Measurements from ENCODE around the gene TMEFF2. TPM values are rescaled to one million over a fixed set of nuclear protein-coding genes. Genes with fewer than 3 reads are reported as not detected.

Gene TMEFF2
- total RNA-seq, 1 donor from 2014 or later, result 0.41 TPM

GRCh38 chr2:192208848-192209247, 14.1 kb upstream of the TMEFF2 start:
- Histone ChIP-seq H2AFZ (ENCODE audit: low read depth, low read length) (no peak overlapping the region), H3K9me3 (ENCODE audit: insufficient read depth, low read depth, low read length) (no peaks in the 10 kb centered on the region), H3K4me3 (ENCODE audit: insufficient read depth, low read depth, low read length) (no peak overlapping the region), H3K27ac (ENCODE audit: low read depth, low read length) (no peak overlapping the region), H3K79me2 (ENCODE audit: insufficient read depth, low read length) (no peaks in the 10 kb centered on the region), H3K27me3 (ENCODE audit: insufficient read depth, low read length) (no peaks in the 10 kb centered on the region), H3K4me1 (ENCODE audit: insufficient read depth, low read length) (no peaks in the 10 kb centered on the region), H3K9ac (ENCODE audit: low read length) (no peak overlapping the region), H3K36me3 (ENCODE audit: insufficient read depth, low read length) (no peaks in the 10 kb centered on the region), H3K4me2 (ENCODE audit: low read length) (no peak overlapping the region), H4K20me1 (ENCODE audit: insufficient read depth, low read length) (no peaks in the 10 kb centered on the region)
- DNase-seq (ENCODE audit: low read depth), result peak; percentile 25
- Mint-ChIP-seq H3K4me3 (ENCODE audit: unreplicated experiment) (no peak overlapping the region), H3K36me3 (ENCODE audit: low read depth, unreplicated experiment) (no peaks in the 10 kb centered on the region), H3K27me3 (ENCODE audit: low read depth, unreplicated experiment) (no peaks in the 10 kb centered on the region), H3K27ac (ENCODE audit: unreplicated experiment) (no peak overlapping the region), H3K4me1 (ENCODE audit: low read depth, unreplicated experiment) (peaks cover 7% of the 10 kb centered on the region), H3K9me3 (ENCODE audit: unreplicated experiment) (no peaks in the 10 kb centered on the region)
- no peak for FAIRE-seq
- TF ChIP-seq CTCF (IDR thresholded peaks at IDR 0.05; ENCODE audit: insufficient read depth, low read depth, low read length) (no peak), EZH2 (IDR thresholded peaks at IDR 0.05; ENCODE audit: insufficient read depth, low read length) (no peak)

GRCh38 chr2:192206399-192206798, 11.7 kb upstream of the TMEFF2 start:
- DNase-seq (ENCODE audit: low read depth), result no peak
- no peaks in the 10 kb centered on the region for H3K9me3 ChIP-seq (ENCODE audit: insufficient read depth, low read depth, low read length)
- no peak overlapping the region for H3K4me3 Mint-ChIP-seq (ENCODE audit: unreplicated experiment)
- no peaks in the 10 kb centered on the region for H3K4me1 ChIP-seq (ENCODE audit: insufficient read depth, low read length)
- H3K27me3 ChIP-seq (ENCODE audit: insufficient read depth, low read length), result no peaks in the 10 kb centered on the region
- no peaks in the 10 kb centered on the region for H3K36me3 ChIP-seq (ENCODE audit: insufficient read depth, low read length)
- TF ChIP-seq EZH2 (IDR thresholded peaks at IDR 0.05; ENCODE audit: insufficient read depth, low read length) (no peak), CTCF (IDR thresholded peaks at IDR 0.05; ENCODE audit: insufficient read depth, low read depth, low read length) (no peak)
- H3K4me3 ChIP-seq (ENCODE audit: insufficient read depth, low read depth, low read length), result no peak overlapping the region
- no peaks in the 10 kb centered on the region for H3K9me3 Mint-ChIP-seq (ENCODE audit: unreplicated experiment)
- no peak overlapping the region for H3K9ac ChIP-seq (ENCODE audit: low read length)
- H2AFZ ChIP-seq (ENCODE audit: low read depth, low read length), result no peak overlapping the region
- H3K27ac Mint-ChIP-seq (ENCODE audit: unreplicated experiment), result no peak overlapping the region
- H3K27ac ChIP-seq (ENCODE audit: low read depth, low read length), result no peak overlapping the region
- no peaks in the 10 kb centered on the region for H3K27me3 Mint-ChIP-seq (ENCODE audit: low read depth, unreplicated experiment)
- H3K79me2 ChIP-seq (ENCODE audit: insufficient read depth, low read length), result no peaks in the 10 kb centered on the region
- H3K4me2 ChIP-seq (ENCODE audit: low read length), result no peak overlapping the region
- H4K20me1 ChIP-seq (ENCODE audit: insufficient read depth, low read length), result no peaks in the 10 kb centered on the region
- H3K36me3 Mint-ChIP-seq (ENCODE audit: low read depth, unreplicated experiment), result no peaks in the 10 kb centered on the region
- no peak for FAIRE-seq
- H3K4me1 Mint-ChIP-seq (ENCODE audit: low read depth, unreplicated experiment), result peaks cover 4% of the 10 kb centered on the region

GRCh38 chr2:192203876-192204275, 9.1 kb upstream of the TMEFF2 start:
- no peaks in the 10 kb centered on the region for H3K36me3 Mint-ChIP-seq (ENCODE audit: low read depth, unreplicated experiment)
- Histone ChIP-seq H3K27ac (ENCODE audit: low read depth, low read length) (no peak overlapping the region), H3K9ac (ENCODE audit: low read length) (no peak overlapping the region), H4K20me1 (ENCODE audit: insufficient read depth, low read length) (no peaks in the 10 kb centered on the region), H3K27me3 (ENCODE audit: insufficient read depth, low read length) (no peaks in the 10 kb centered on the region), H3K4me2 (ENCODE audit: low read length) (no peak overlapping the region), H3K4me1 (ENCODE audit: insufficient read depth, low read length) (no peaks in the 10 kb centered on the region), H3K9me3 (ENCODE audit: insufficient read depth, low read depth, low read length) (no peaks in the 10 kb centered on the region), H3K4me3 (ENCODE audit: insufficient read depth, low read depth, low read length) (no peak overlapping the region), H3K79me2 (ENCODE audit: insufficient read depth, low read length) (no peaks in the 10 kb centered on the region), H2AFZ (ENCODE audit: low read depth, low read length) (no peak overlapping the region), H3K36me3 (ENCODE audit: insufficient read depth, low read length) (no peaks in the 10 kb centered on the region)
- H3K27me3 Mint-ChIP-seq (ENCODE audit: low read depth, unreplicated experiment), result no peaks in the 10 kb centered on the region
- H3K4me1 Mint-ChIP-seq (ENCODE audit: low read depth, unreplicated experiment), result peaks cover 1% of the 10 kb centered on the region
- no peak overlapping the region for H3K27ac Mint-ChIP-seq (ENCODE audit: unreplicated experiment)
- H3K9me3 Mint-ChIP-seq (ENCODE audit: unreplicated experiment), result no peaks in the 10 kb centered on the region
- TF ChIP-seq EZH2 (IDR thresholded peaks at IDR 0.05; ENCODE audit: insufficient read depth, low read length) (no peak), CTCF (IDR thresholded peaks at IDR 0.05; ENCODE audit: insufficient read depth, low read depth, low read length) (no peak)
- H3K4me3 Mint-ChIP-seq (ENCODE audit: unreplicated experiment), result no peak overlapping the region
- DNase-seq (ENCODE audit: low read depth), result peak; percentile 23
- no peak for FAIRE-seq
